Right lobe of liver (tissue), 4 donors: ENCODE measurements around the gene TBC1D25.

Experiments
- CTCF ChIP-seq, 4 donors: fragments of 200-600 bp in 3 of 4; fragments of 450-650 bp in 1 of 4; IDR thresholded peaks; one replicate each; pipeline versions ENCODE4 v1.5.1 to v1.8.0; 2016 to 2022; ENCODE audit warnings: antibody characterized with exemption in 4 of 4, mild to moderate bottlenecking in 2 of 4
- POLR2A ChIP-seq: fragments of 450-650 bp; IDR thresholded peaks from one replicate; pipeline ENCODE4 v1.6.1; 2017; ENCODE audit warnings: antibody characterized with exemption, mild to moderate bottlenecking
- donor health status: DM: no; HTN: no; CAD: no.
- donor health status: DM: no; HTN: no; CAD: no.
- donor health status: DM: no; HTN: yes; CAD: no.

- TF ChIP-seq POLR2A (no peak), CTCF (IDR thresholded peaks at IDR 0.05) (no peak)
These were observed 62.4 kb downstream of the TBC1D25 start for GRCh38 chrX:48601741-48602394.
